HG03108 (cell line): ENCODE measurements around the gene TESMIN.

Experiments used
- ATAC-seq: cut with Tn5 transposase; IDR thresholded peaks from one replicate; pipeline ENCODE4 v1.9.1; 2021; ENCODE audit warnings: moderate library complexity; ENCODE audit not compliant: unreplicated experiment

The TESMIN gene

DNA sequence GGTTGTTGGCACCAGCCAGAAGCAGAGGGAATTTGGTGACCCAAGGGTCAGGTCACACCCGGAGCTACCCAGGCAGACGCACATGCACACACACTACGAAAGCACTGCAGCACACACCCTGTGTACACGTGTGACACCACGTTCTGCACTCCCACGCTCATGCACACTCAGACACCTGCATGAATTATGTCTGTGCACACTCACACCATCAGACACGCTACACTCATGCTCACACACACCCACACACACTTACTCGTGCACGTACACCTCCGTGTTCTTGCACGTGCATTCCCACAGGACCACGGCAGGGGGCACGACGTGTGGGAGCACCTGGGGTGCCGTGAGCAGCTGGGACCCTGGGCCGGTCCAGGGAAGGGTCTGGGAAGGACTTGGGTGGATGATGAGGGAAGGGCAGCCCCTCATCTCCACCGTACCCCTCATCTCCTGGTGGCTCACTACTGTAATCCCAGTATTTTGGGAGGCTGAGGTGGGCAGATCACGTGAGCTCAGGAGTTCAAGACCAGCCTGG, 87.8 kb downstream of the TESMIN start:
- no peak for ATAC-seq

DNA sequence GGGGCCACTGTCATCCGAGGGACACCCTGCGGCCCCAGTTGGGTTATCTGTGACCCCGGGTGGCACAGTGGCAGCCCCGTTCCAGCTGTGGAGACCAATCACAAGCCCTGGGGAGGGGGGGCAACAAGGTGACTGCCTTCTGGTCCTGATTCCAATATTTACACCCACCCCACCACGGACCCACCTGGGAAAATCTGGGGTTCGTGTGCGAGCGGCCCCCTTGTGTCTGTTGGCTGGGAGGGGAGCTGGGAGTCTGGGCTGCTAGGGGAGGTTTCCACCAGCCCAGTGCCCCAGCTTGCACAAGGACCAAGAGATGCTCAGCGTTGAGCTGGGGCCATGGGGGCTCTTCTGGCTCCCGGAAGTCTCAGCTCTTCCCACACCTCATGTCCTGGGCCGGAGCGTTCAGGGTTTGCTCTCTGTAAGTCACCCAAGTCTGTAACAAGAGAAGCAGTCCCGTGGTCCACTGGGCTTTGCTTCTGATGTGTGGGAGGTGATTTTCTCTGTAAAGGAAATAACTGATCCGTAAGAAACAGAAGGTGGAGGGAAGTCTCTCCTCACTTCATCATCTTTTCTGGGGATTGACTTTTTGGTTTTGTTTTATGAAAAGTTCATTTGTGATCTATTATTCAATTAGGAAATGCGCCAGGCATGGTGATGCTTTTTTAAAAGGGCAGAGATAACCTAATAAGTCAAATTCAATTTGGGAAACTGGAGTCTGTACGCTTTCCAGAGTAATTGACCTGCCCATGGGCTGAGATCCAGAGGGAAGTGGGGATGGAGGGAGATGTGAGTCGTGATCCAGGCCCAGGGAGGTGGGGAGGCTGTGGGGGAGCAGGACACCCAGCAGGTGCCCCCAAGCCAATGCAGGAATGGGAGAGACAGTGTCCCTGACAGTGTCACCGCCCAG, 89.4 kb downstream of the TESMIN start:
- no peak for ATAC-seq

DNA sequence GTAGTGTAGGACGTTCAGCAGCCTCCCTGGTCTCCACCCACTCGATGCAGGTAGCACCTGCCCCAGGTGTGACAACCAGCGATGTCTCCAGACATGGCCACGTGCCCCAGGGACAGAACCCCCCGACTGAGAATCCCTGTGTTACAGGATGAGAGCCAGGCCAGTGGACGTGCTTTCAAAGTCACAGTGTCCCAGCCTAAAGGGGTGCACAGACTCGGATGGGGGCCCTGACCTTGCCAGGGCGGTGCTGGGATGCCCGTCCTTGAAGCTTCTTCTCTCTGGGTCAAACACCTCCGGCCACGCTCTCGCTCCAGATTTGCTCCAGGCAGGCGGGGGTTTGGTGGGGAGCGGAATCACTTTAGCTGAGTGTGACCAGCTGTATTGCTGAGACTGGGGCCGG, 90.3 kb downstream of the TESMIN start:
- ATAC-seq = no peak

DNA sequence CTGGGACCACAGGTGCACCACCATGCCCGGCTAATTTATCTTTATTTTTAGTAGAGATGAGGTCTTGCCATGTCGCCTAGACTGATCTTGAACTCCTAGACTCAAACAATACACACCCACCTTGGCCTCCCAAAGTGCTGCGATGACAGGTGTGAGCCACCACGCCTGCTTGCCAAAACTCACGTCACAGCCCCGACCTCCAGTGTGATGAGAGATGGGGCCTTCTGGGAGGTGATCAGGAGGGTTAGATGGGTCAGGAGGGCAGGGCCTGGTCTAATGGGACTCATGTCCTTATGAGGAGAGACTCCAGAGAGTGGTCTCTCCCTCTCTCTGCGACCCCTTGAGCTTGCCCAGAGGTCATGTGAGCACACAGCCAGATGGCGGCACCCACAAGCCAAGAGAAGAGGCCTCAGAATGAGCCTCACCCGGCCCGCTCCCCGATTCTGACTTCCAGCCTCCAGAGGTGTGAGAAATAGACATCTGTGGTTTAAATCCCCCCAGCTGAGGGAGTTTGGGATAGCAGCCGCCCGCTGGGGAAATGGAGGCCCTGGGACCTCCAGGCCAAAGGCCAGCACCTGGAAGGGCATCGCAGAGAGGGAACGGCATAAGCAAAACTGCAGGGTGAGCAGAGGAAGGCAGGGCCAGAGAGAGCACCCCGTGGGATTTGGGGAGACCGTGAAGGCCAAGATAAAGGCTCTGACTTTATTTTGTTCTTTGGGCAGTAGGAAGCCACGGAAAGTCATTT, 91.1 kb downstream of the TESMIN start:
- ATAC-seq = no peak

DNA sequence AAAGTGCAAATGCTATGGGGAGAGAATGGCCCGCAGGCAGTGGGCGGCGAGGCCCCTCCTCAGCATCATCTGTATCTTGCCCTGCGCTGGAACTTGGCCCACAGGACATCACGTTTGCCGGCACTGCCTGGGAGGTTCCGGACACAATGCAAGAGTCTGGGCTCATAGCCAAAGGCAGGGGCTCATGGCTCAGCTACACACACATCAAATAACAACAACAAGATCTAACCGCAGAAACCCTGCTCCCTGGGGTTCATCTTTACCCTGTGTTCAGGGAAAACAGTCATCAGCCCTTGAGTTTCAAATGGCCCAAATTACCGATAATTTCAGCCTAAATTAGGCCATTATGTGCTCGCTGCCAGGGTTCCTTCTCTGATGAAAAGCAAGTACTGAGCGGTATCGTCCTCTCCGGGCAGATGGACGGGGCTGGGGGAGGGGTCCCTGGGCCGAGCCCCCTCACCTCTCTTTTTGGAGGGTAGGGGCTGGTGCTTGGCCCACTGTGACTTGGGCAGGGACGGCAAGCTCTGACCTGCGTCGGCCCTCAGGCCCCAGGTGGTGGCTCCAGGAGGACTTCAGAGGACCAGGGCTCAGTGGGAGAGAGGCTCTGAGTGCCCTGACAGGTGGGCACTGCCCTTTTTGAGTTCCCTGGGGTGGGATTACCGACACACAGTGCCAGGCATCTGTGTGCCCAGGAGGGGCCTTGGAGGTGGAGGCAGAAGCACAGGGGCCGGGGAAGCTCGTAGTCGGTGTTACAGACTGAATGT, 92.0 kb downstream of the TESMIN start:
- ATAC-seq = no peak

DNA sequence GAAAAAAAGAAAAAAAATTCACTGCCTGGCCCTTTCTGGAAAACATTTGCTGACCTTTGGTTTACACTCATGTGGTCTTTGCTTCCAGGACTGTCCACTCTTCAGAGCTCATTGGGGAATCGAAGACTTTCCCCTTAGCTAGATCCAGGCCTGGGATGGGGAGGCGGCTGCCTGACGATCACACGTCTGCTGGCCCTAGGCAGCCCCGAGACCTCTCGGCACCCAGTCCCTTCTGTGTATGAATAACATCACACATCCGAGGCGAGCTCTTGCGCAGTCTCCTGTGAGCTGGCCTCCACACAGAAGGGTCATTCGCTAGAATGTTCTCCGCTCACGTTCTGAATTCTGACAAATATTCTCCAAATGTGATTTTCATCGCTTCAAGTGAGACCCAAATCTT, 92.7 kb downstream of the TESMIN start:
- no peak for ATAC-seq

DNA sequence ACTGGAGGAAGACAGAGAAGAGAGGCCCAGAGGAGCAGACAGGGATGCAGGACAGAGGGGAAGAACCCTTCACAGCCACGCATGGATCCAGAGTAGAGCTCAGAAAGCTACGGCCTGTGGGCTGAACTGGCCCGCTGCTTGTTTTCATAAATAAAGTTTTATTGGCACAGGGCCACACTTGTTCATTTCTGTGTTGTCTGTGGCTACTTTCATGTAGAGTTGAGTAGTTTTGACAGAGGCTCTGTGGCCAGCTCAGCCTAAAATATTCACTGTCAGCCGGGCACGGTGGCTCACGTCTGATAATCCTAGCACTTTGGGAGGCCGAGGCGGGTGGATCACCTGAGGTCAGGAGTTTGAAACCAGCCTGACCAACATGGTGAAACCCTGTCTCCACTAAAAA, 93.2 kb downstream of the TESMIN start:
- no peak for ATAC-seq
